Measurements from ENCODE around the gene BORCS6. TPM values are rescaled to one million over a fixed set of nuclear protein-coding genes. Genes with fewer than 3 reads are reported as not detected.
A peak's percentile ranks its signal among the peaks of the same experiment; 100 is the strongest.

Gene BORCS6
- total and polyA plus RNA-seq, 2 of the 13 experiments (the other 11 are each of a cell fraction or from before 2014, with no cell fraction given) = 2.0 to 5.1 TPM

- TF ChIP-seq GRHL1 (CRISPR knock-in tag; conservative IDR thresholded peaks at IDR 0.05) = no peak
- TF ChIP-seq HNF1A (IDR thresholded peaks at IDR 0.05; ENCODE audit: low read depth) = no peak; the same call in 1 of the 2 replicates
- TF ChIP-seq HNF1A (CRISPR knock-in tag; IDR thresholded peaks at IDR 0.05; ENCODE audit: borderline replicate concordance) = no peak
- TF ChIP-seq, protein P1, sequence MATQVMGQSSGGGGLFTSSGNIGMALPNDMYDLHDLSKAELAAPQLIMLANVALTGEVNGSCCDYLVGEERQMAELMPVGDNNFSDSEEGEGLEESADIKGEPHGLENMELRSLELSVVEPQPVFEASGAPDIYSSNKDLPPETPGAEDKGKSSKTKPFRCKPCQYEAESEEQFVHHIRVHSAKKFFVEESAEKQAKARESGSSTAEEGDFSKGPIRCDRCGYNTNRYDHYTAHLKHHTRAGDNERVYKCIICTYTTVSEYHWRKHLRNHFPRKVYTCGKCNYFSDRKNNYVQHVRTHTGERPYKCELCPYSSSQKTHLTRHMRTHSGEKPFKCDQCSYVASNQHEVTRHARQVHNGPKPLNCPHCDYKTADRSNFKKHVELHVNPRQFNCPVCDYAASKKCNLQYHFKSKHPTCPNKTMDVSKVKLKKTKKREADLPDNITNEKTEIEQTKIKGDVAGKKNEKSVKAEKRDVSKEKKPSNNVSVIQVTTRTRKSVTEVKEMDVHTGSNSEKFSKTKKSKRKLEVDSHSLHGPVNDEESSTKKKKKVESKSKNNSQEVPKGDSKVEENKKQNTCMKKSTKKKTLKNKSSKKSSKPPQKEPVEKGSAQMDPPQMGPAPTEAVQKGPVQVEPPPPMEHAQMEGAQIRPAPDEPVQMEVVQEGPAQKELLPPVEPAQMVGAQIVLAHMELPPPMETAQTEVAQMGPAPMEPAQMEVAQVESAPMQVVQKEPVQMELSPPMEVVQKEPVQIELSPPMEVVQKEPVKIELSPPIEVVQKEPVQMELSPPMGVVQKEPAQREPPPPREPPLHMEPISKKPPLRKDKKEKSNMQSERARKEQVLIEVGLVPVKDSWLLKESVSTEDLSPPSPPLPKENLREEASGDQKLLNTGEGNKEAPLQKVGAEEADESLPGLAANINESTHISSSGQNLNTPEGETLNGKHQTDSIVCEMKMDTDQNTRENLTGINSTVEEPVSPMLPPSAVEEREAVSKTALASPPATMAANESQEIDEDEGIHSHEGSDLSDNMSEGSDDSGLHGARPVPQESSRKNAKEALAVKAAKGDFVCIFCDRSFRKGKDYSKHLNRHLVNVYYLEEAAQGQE (IDR thresholded peaks at IDR 0.05; ENCODE audit: borderline replicate concordance in 1 of 2, low read depth in 1 of 2, low read length in 2 of 2) = peak in 1 of 2 experiments; percentile 9; a peak in 1 of 4 replicates
- peak; percentile 82 for TF ChIP-seq HDAC2 (CRISPR knock-in tag; IDR thresholded peaks at IDR 0.05)
- no peak; the same call in 1 of the 2 replicates for TF ChIP-seq YEATS2 (CRISPR knock-in tag; IDR thresholded peaks at IDR 0.05; ENCODE audit: borderline replicate concordance)
- TF ChIP-seq POLR2A (IDR thresholded peaks at IDR 0.05; ENCODE audit: insufficient read depth in 1 of 2, low read depth in 2 of 2, low read length in 2 of 2) = peak; percentile 29 to 42; a peak in 1 of 4 replicates
- TF ChIP-seq IRF2 (CRISPR knock-in tag; IDR thresholded peaks at IDR 0.05) = peak; percentile 88
- peak; percentile 21; the same call in 1 of the 2 replicates for TF ChIP-seq SALL2 (CRISPR knock-in tag; IDR thresholded peaks at IDR 0.05)
- TF ChIP-seq SMAD3 (CRISPR knock-in tag; IDR thresholded peaks at IDR 0.05) = peak; percentile 50; the same call in 1 of the 2 replicates
- TF ChIP-seq HNRNPLL (IDR thresholded peaks at IDR 0.05; ENCODE audit: low read depth, low read length, poor library complexity, severe bottlenecking) = peak; percentile 32
- TF ChIP-seq, protein P2, sequence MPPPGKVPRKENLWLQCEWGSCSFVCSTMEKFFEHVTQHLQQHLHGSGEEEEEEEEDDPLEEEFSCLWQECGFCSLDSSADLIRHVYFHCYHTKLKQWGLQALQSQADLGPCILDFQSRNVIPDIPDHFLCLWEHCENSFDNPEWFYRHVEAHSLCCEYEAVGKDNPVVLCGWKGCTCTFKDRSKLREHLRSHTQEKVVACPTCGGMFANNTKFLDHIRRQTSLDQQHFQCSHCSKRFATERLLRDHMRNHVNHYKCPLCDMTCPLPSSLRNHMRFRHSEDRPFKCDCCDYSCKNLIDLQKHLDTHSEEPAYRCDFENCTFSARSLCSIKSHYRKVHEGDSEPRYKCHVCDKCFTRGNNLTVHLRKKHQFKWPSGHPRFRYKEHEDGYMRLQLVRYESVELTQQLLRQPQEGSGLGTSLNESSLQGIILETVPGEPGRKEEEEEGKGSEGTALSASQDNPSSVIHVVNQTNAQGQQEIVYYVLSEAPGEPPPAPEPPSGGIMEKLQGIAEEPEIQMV (CRISPR knock-in tag; IDR thresholded peaks at IDR 0.05; ENCODE audit: low read depth) = no peak; the same call in 1 of the 2 replicates
- peak; percentile 32; the same call in 1 of the 2 replicates for TF ChIP-seq HNF4A (CRISPR knock-in tag; IDR thresholded peaks at IDR 0.05)
- TF ChIP-seq ZBTB21 (CRISPR knock-in tag; IDR thresholded peaks at IDR 0.05) = no peak
- peak; percentile 55 for TF ChIP-seq SPEN (CRISPR knock-in tag; IDR thresholded peaks at IDR 0.05; ENCODE audit: low read depth)
- TF ChIP-seq CBFB (CRISPR knock-in tag; IDR thresholded peaks at IDR 0.05) = peak; percentile 62; the same call in 1 of the 2 replicates
- TF ChIP-seq ZNF414 (CRISPR knock-in tag; IDR thresholded peaks at IDR 0.05) = 0 out of 2 replicates have a peak, but pooled peaks have one; percentile 28
Measured at GRCh38 chr17:8187517-8188262, 2.3 kb downstream of the BORCS6 start (continued).

Data from HepG2 (cell line).